ENCODE measurements around the gene DAAM1. TPM values are rescaled to one million over a fixed set of nuclear protein-coding genes. Genes with fewer than 3 reads are reported as not detected.

The DAAM1 gene
- total RNA-seq = 19.3 and 25.8 TPM in 2 replicates

DNA sequence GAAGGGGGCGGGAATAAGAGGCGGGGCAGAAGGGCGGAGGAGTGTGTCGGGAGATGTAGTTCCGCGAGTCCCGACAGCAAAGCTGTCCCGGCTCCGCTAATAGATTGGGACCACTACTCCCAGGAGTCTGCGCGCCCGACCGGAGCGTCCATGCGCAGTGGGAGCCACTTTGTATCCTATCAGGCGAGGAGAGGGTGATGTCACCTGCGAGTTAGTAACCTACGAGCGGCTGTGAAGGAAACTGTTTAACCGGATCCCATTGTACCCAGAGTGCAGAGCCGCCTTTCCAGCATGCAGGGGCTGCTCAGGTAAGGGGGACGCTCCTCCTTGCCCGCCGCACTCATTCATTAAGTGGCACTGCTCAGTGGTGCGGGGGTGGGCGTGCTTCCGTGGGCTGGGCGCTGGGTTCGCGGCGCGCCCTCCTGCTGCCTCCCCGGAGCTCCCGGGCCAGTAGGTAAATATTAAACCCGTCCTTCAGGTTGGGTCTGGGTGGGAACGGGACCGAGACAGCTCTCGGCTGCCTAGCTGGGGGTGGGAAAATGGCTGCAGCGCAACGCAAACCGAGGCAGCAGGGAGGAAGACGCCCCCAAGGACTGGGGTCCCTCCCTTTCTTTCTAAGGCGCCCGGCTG is at the start of gene DAAM1:
Gene DAAM1 (plus strand): TSS at position 207 of the 630 bp plus-strand sequence. CDS start 74,811 bp downstream, outside the sequence.

Measured in placental pericyte (primary cell).